Measurements from ENCODE around the gene FCRLA. TPM values are rescaled to one million over a fixed set of nuclear protein-coding genes. Genes with fewer than 3 reads are reported as not detected.

The FCRLA gene
- total and polyA plus RNA-seq, 2 donors (not counting 3 experiments of a cell fraction or from before 2014, with no cell fraction given), result not detected

DNA sequence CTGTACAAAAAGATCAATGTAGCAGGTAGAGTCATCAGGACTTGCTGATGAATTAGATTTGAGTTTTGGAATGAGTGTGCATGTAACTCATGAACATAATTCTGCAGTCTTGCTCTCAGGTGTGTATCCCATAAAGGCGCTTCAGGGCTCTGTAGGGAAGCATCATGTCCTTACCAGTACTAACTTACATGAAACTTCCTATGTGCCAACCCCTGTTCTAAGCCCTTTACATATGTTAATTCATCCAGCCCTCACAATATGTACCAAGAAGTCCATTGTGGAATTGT lies 12.2 kb downstream of the FCRLA start:
- FAIRE-seq, result no peak
- H3K9me1 ChIP-seq (replicated peaks; ENCODE audit: control insufficient read depth, extremely low read depth, insufficient read depth, low read length), result no peaks in the 10 kb centered on the region
- no peak for DNase-seq (ENCODE audit: low read depth, low spot score)
- no peaks in the 10 kb centered on the region for H3K79me2 ChIP-seq (ENCODE audit: control insufficient read depth, insufficient read depth, low read length)
- POLR2A ChIA-PET, result no interaction called here
- no peak overlapping the region for H3K9ac ChIP-seq (replicated peaks; ENCODE audit: extremely low read depth, insufficient read depth, low read length)
- intact Hi-C loops (cut with micrococcal nuclease) (no loop called here), dilution Hi-C loops (cut with MboI; ENCODE audit: extremely low pct_ligation_motif_present, low sequenced_read_pairs) (no loop called here)
- H3K27me3 ChIP-seq (ENCODE audit: control insufficient read depth in 2 of 2, insufficient read depth in 2 of 2, low read length in 2 of 2), result peaks cover 16 to 19% of the 10 kb centered on the region in 2 experiments
- no peak overlapping the region for H3K27ac ChIP-seq (ENCODE audit: insufficient read depth, low read depth, low read length)
- no peak overlapping the region for H3K4me2 ChIP-seq (ENCODE audit: insufficient read depth, low read length)
- H3K4me3 ChIP-seq (replicated peaks in 1 of 3; ENCODE audit: insufficient read depth in 1 of 3, low read depth in 1 of 3, low read length in 3 of 3), result no peak overlapping the region
- no peak overlapping the region for H2AFZ ChIP-seq (ENCODE audit: low read depth, low read length)
- no peaks in the 10 kb centered on the region for H3K36me3 ChIP-seq (ENCODE audit: control insufficient read depth in 2 of 2, extremely low read depth in 1 of 2, insufficient read depth in 2 of 2, low read length in 2 of 2)
- H4K20me1 ChIP-seq (replicated peaks; ENCODE audit: control insufficient read depth, extremely low read depth, insufficient read depth, low read length), result no peaks in the 10 kb centered on the region
- BruUV-seq (replicated peaks), result no TSS peak
- no peak for TF ChIP-seq POLR2AphosphoS5 (IDR thresholded peaks at IDR 0.05; ENCODE audit: insufficient read depth, low read depth, low read length)
- TF ChIP-seq, protein P1, sequence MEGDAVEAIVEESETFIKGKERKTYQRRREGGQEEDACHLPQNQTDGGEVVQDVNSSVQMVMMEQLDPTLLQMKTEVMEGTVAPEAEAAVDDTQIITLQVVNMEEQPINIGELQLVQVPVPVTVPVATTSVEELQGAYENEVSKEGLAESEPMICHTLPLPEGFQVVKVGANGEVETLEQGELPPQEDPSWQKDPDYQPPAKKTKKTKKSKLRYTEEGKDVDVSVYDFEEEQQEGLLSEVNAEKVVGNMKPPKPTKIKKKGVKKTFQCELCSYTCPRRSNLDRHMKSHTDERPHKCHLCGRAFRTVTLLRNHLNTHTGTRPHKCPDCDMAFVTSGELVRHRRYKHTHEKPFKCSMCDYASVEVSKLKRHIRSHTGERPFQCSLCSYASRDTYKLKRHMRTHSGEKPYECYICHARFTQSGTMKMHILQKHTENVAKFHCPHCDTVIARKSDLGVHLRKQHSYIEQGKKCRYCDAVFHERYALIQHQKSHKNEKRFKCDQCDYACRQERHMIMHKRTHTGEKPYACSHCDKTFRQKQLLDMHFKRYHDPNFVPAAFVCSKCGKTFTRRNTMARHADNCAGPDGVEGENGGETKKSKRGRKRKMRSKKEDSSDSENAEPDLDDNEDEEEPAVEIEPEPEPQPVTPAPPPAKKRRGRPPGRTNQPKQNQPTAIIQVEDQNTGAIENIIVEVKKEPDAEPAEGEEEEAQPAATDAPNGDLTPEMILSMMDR (IDR thresholded peaks at IDR 0.05; ENCODE audit: extremely low read depth in 1 of 2, insufficient read depth in 1 of 2, low read depth in 1 of 2, low read length in 2 of 2), result no peak
- no peak for TF ChIP-seq MYC (IDR thresholded peaks at IDR 0.05; ENCODE audit: low read depth, low read length)
- TF ChIP-seq EZH2 (IDR thresholded peaks at IDR 0.05; ENCODE audit: borderline replicate concordance, low read depth, low read length, severe bottlenecking), result no peak
- no peak for TF ChIP-seq FOS (IDR thresholded peaks at IDR 0.05; ENCODE audit: borderline replicate concordance, insufficient read depth, low read length)
- TF ChIP-seq, protein P2, sequence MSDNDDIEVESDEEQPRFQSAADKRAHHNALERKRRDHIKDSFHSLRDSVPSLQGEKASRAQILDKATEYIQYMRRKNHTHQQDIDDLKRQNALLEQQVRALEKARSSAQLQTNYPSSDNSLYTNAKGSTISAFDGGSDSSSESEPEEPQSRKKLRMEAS (IDR thresholded peaks at IDR 0.05; ENCODE audit: insufficient read depth, insufficient read length), result no peak
- TF ChIP-seq JUN (IDR thresholded peaks at IDR 0.05; ENCODE audit: borderline replicate concordance, insufficient read depth, insufficient read length, low read depth), result no peak
- no peak for TF ChIP-seq GATA2 (IDR thresholded peaks at IDR 0.05; ENCODE audit: insufficient read depth, insufficient read length, low read depth, low read length)
- TF ChIP-seq POLR2A (IDR thresholded peaks at IDR 0.05; ENCODE audit: low read depth, low read length), result no peak
- CTCF ChIA-PET, result no interaction called here
- no peaks in the 10 kb centered on the region for H3K9me3 ChIP-seq (replicated peaks; ENCODE audit: control insufficient read depth, insufficient read depth, low read length)
- H3K4me1 ChIP-seq (ENCODE audit: control insufficient read depth, extremely low read depth, insufficient read depth, low read length), result no peaks in the 10 kb centered on the region

Data from endothelial cell of umbilical vein (primary cell).